HG02759 (cell line): ENCODE data around the gene NOXRED1.

Experiments used
- ATAC-seq: cut with Tn5 transposase; IDR thresholded peaks from one replicate; pipeline ENCODE4 v1.9.1; 2021; ENCODE audit warnings: mild to moderate bottlenecking, moderate library complexity; ENCODE audit not compliant: unreplicated experiment

NOXRED1 gene

DNA sequence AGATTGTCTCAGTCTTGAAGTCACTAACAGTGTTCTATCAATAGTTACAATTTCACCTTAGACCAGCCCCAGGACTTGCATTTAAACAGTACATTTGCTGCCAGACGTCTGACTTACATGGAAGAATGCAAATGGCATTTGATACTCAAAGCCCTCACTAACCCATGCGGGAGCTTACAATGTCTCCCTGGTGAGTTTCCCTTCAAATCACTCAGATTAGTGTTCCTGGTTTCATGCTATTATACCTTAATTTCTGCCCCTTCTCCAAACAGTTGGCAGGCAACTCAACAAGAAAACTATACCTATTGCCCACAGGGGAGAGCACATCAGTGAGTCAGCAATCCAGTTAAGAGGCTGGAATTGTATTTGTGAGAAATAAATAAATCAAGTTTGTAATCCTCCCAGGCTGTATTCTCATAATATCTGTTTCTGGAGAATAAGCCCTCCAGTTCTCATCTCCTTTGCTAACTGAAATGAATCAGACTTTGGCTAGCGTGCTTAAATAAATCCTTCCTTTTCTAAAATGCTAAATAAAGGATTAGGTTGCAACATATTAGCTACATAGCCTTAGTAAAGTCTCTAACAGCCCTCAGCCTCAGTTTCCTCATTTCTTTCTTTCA is 78.8 kb downstream of the NOXRED1 start:
- ATAC-seq, result no peak
